AG04450 (cell line): ENCODE data around the gene MAPK10. TPM values are rescaled to one million over a fixed set of nuclear protein-coding genes. Genes with fewer than 3 reads are reported as not detected.

Source experiments
- CTCF ChIA-PET: fragments of 300-600, 350-600 bp; formaldehyde crosslinking; extraction: SDS; loops from one replicate; lab custom pipeline; 2022; ENCODE audit warnings: antibody characterized with exemption, inconsistent platforms; lab: Charles Lee
- POLR2A ChIA-PET: fragments of 350-600 bp; formaldehyde crosslinking; extraction: SDS; loops from one replicate; lab custom pipeline; 2021; ENCODE audit warnings: antibody characterized with exemption, inconsistent platforms; lab: Yijun Ruan, JAX
- DNase-seq: peaks from one replicate; pipeline ENCODE4 v3.0.0-alpha.2; 2011; ENCODE audit warnings: low read depth, low spot score
- H3K27ac ChIP-seq: one replicate; pipeline ENCODE4 v1.5.1; 2012; ENCODE audit warnings: low read depth, low read length, control low read depth
- H3K27me3 ChIP-seq: one replicate; pipeline ENCODE4 v1.6.0; 2012; ENCODE audit warnings: low read length; ENCODE audit not compliant: control insufficient read depth, insufficient read depth
- H3K4me3 ChIP-seq: 2 replicates; pipeline ENCODE4 v1.5.1; 2011; ENCODE audit warnings: mild to moderate bottlenecking, low read depth, low read length, control low read depth
- H3K9me3 ChIP-seq: 2 replicates; pipeline ENCODE4 v1.5.1; 2012; ENCODE audit warnings: low read length; ENCODE audit not compliant: control insufficient read depth, insufficient read depth
- polyA plus RNA-seq: library from polyadenylated mRNA; depleted of rRNA; stranded (reverse); fragments of >200 nt; gene quantifications from 2 replicates; pipeline ENCODE4 v1.2.3, GENCODE V29; 2011
- TF ChIP-seq, protein P1 (sequence below): IDR thresholded peaks from 2 replicates; pipeline ENCODE4 v1.5.1; 2011; ENCODE audit warnings: low read depth, low read length, control low read depth, inconsistent platforms

The MAPK10 gene
- polyA plus RNA-seq, 1 experiment, result 16.3 TPM

- Histone ChIP-seq H3K27me3 (no peaks in the 10 kb centered on the region), H3K27ac (no peak overlapping the region), H3K4me3 (no peak overlapping the region), H3K9me3 (no peaks in the 10 kb centered on the region)
- no peak for DNase-seq
- CTCF ChIA-PET, result interaction anchor here (2.3 kb wide), 1 partner anchor 215 kb away, joined by 14 read pairs; no protein-coding TSS in a partner anchor
- POLR2A ChIA-PET, result no interaction called here
- TF ChIP-seq, protein P1, sequence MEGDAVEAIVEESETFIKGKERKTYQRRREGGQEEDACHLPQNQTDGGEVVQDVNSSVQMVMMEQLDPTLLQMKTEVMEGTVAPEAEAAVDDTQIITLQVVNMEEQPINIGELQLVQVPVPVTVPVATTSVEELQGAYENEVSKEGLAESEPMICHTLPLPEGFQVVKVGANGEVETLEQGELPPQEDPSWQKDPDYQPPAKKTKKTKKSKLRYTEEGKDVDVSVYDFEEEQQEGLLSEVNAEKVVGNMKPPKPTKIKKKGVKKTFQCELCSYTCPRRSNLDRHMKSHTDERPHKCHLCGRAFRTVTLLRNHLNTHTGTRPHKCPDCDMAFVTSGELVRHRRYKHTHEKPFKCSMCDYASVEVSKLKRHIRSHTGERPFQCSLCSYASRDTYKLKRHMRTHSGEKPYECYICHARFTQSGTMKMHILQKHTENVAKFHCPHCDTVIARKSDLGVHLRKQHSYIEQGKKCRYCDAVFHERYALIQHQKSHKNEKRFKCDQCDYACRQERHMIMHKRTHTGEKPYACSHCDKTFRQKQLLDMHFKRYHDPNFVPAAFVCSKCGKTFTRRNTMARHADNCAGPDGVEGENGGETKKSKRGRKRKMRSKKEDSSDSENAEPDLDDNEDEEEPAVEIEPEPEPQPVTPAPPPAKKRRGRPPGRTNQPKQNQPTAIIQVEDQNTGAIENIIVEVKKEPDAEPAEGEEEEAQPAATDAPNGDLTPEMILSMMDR, result no peak
Observed at GRCh38 chr4:85963231-85963630, 396.6 kb downstream of the MAPK10 start.

DNA sequence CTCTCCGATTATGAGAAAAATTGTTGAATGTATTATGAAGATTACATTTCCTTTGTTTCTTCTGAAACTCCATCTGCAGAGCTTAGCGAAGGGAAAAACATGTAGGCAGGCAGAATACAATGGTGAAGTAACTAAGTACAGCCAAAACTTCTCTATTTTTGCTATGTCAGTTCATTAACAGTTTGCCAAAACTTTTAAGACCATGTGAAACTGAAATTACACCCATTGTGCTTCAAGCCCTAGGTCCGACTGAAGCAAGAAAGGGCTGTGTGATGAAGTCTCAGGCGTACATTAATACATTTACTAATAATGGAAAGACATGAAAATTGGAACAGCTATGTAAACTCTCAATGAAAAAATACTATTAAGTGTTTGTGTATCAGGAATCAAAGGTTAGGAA is 398.0 kb downstream of the MAPK10 start:
- TF ChIP-seq, protein P1, result no peak

GRCh38 chr4:85956293-85956945 is 403.4 kb downstream of the MAPK10 start:
- Histone ChIP-seq H3K27ac (no peak overlapping the region), H3K9me3 (no peaks in the 10 kb centered on the region), H3K4me3 (no peak overlapping the region), H3K27me3 (no peaks in the 10 kb centered on the region)
- POLR2A ChIA-PET, result no interaction called here
- TF ChIP-seq, protein P1, result no peak
- CTCF ChIA-PET, result interaction anchor here (1.0 to 2.5 kb wide), 4 partner anchors 10 to 159 kb away, joined by 3 to 12 read pairs (median 5); no protein-coding TSS in a partner anchor
- DNase-seq, result no peak

More for the DNA sequence above, 398.0 kb downstream of the MAPK10 start:
- Histone ChIP-seq H3K27me3 (no peaks in the 10 kb centered on the region), H3K9me3 (no peaks in the 10 kb centered on the region), H3K4me3 (no peak overlapping the region), H3K27ac (no peak overlapping the region)
- ChIA-PET CTCF (interaction anchor here (1.1 to 2.3 kb wide), 3 partner anchors 165 to 214 kb away, joined by 5 to 14 read pairs (median 7); no protein-coding TSS in a partner anchor), POLR2A (no interaction called here)
- DNase-seq, result no peak

DNA sequence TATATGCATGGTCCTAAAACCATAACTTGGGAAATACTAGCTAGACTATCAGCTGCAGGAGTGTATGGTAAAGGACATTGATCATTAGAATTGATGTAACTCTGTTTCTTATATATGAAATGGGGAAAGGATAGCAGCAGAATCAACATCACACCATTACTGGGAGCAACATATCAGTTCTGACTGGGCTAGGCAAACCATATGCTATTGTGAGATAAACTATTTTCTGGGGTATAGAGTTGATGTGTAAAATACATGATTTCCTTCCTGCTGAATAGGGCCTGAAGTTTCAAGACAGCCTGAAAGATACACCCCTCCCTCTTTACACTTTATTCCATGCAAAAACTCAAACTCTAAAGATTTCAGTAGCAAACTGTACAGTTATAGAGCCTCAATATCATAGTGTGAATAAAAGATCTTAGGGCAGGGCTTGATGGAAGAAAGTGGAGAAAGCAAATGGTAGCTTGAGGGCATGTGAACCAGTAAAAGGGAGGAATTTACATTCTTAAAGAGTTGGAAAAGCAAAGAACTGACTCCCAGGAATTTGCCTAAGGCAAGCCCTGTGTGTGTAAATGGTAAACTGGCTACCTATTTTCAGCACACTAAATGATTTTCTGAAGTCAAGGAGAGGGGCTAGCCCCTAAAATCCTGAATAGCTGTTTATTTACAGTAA is 404.1 kb downstream of the MAPK10 start:
- H3K27ac ChIP-seq, result no peak overlapping the region
- no peaks in the 10 kb centered on the region for H3K27me3 ChIP-seq
- TF ChIP-seq, protein P1, result no peak
- POLR2A ChIA-PET, result no interaction called here
- CTCF ChIA-PET, result interaction anchor here (1.0 to 2.5 kb wide), 4 partner anchors 10 to 159 kb away, joined by 3 to 12 read pairs (median 5); no protein-coding TSS in a partner anchor
- no peak overlapping the region for H3K4me3 ChIP-seq
- H3K9me3 ChIP-seq, result no peaks in the 10 kb centered on the region
- DNase-seq, result no peak

GRCh38 chr4:85953651-85954018 is 406.2 kb downstream of the MAPK10 start:
- TF ChIP-seq, protein P1, result no peak
- no peak for DNase-seq
- POLR2A ChIA-PET, result no interaction called here
- CTCF ChIA-PET, result interaction anchor here (1.0 kb wide), 1 partner anchor 15 kb away, joined by 4 read pairs; no protein-coding TSS in a partner anchor
- Histone ChIP-seq H3K27me3 (no peaks in the 10 kb centered on the region), H3K27ac (no peak overlapping the region), H3K4me3 (no peak overlapping the region), H3K9me3 (no peaks in the 10 kb centered on the region)
